Transverse colon (tissue), 4 donors: Measurements from ENCODE around the gene SEMA6C.

ENCODE experiments used
- CTCF ChIP-seq, 5 experiments: fragments of 200-600 bp in 3 of 5; fragments of 450-650 bp in 2 of 5; sonication (generic) in 3 of 5; IDR thresholded peaks; 1 replicate in 2 of 5; 2 replicates in 3 of 5; pipeline ENCODE4 v1.5.1; 2016 to 2017; ENCODE audit warnings: antibody characterized with exemption in 5 of 5, inconsistent platforms in 3 of 5, mild to moderate bottlenecking in 2 of 5, moderate library complexity in 1 of 5
- EP300 ChIP-seq: sonication (generic); formaldehyde crosslinking; IDR thresholded peaks from one replicate; pipeline ENCODE4 v1.6.1; 2017; ENCODE audit warnings: antibody characterized with exemption, low read depth
- POLR2A ChIP-seq: fragments of 450-650 bp; IDR thresholded peaks from one replicate; pipeline ENCODE4 v1.6.1; 2016; ENCODE audit warnings: antibody characterized with exemption, mild to moderate bottlenecking, moderate library complexity
- POLR2AphosphoS5 ChIP-seq, 3 donors: sonication (generic); formaldehyde crosslinking; IDR thresholded peaks; one replicate each; pipeline ENCODE4 v1.6.1; 2016; ENCODE audit warnings: antibody characterized with exemption in 3 of 3

GRCh38 chr1:151144474-151145303, 1.7 kb downstream of the SEMA6C start:
- TF ChIP-seq POLR2AphosphoS5 (IDR thresholded peaks at IDR 0.05) (no peak), CTCF (IDR thresholded peaks at IDR 0.05) (no peak), POLR2A (no peak), EP300 (no peak)
